GM12875 (cell line): Measurements from ENCODE around the gene CATSPERE.
A peak's percentile ranks its signal among the peaks of the same experiment; 100 is the strongest.
"Not testable (repeated sequence)": the region's sequence is repeated elsewhere in the genome, so short reads cannot be mapped to it uniquely, and the experiment has no call there.

Source experiments
- H3K4me3 ChIP-seq: one replicate; pipeline ENCODE4 v1.5.1; 2011; ENCODE audit warnings: low read depth, low read length, control low read depth
- CTCF ChIP-seq: IDR thresholded peaks from 2 replicates; pipeline ENCODE4 v1.5.1; 2011; ENCODE audit warnings: low read depth, mild to moderate bottlenecking, control low read depth, inconsistent platforms, low read length, moderate library complexity, borderline replicate concordance; ENCODE audit not compliant: insufficient read depth

The CATSPERE gene

DNA sequence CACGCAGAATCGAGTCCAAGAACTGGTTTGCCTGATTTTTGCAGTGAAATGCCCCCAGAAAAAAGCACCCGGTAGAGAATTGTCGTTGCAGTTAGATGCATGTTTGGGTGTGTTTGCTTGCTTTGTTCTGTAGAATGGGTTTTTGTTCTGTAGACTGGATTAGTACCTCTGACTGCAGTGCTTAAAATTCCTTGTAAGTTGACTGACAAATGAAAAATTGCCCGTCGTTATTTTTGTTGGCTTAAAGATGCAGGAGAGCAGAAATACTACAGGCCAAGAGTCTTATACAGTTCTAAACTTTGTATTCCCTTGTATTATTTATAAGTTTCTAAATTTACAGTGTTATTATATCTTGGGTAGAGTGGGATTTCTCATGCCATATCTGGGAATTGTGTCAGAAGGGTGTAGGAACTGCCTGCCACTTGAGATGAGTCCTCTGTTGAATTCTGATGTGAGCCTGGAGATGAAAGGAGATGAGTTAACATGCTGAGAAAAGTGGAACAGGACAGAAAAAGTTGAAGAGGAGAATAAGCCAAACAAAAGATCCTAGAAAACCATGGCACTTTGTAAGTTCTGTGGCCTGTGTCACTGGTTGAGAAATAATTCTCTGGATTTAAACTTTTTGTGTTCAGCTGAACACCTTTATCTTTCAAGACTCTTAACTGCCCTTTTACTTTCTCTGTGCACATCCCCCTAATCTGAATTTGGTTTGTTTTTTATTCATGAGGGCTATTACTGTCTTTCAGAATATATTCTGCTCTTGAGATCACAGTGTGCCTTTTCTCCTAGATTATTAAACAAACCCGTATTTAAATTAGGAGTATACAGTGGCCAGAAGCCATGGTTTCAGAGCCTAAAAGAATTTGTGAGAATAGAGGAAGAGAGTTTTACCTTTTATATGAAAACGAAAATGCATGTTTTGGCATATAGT, 193.3 kb downstream of the CATSPERE start:
- no peak for TF ChIP-seq CTCF

DNA sequence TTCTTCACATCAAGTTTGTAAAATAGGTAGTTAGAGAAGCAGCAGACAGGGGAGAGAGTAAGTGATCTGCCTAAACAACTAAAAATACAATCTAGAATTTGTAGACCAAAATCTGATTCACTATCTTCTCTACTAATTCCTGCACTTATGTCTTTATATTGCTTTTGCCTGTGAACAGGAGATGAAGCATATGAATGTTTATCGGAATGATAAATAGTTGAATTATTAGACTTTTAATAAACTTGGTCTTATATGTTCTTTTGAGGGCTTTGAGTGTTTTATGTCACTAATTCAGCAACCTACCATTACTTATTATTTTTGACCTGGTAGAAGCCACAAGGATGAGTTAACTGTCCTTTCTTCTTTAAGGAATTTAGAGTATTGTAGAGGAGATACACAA, 194.1 kb downstream of the CATSPERE start:
- no peak overlapping the region for H3K4me3 ChIP-seq
- TF ChIP-seq CTCF: no peak

More for the DNA sequence above, 193.3 kb downstream of the CATSPERE start:
- peak overlapping the region; percentile 77 for H3K4me3 ChIP-seq

DNA sequence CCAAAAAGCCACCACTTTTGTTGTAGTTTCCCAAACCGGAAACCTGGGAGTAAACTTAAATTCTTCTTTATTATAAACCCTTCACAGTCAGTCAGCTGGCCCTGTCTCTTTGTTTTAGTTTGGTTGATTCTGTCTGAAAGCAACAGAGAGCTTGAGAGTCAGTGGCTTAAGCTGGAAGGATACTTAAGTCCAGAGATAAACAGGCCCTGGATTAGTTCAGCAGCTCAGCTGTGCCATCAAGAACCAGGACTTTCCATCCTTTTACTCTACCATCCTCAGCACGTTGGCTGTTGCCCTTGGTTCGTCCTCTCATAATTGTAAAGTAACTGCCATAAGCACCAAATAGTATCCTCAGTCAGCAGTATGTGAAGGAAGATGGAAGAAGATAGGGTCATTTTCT, 196.3 kb downstream of the CATSPERE start:
- TF ChIP-seq CTCF: no peak
- H3K4me3 ChIP-seq: no peak overlapping the region

GRCh38 chr1:244659694-244660093, 198.6 kb downstream of the CATSPERE start:
- no peak overlapping the region for H3K4me3 ChIP-seq
- TF ChIP-seq CTCF: no peak

GRCh38 chr1:244660595-244660994, 199.5 kb downstream of the CATSPERE start:
- H3K4me3 ChIP-seq: no peak overlapping the region
- TF ChIP-seq CTCF: no peak

DNA sequence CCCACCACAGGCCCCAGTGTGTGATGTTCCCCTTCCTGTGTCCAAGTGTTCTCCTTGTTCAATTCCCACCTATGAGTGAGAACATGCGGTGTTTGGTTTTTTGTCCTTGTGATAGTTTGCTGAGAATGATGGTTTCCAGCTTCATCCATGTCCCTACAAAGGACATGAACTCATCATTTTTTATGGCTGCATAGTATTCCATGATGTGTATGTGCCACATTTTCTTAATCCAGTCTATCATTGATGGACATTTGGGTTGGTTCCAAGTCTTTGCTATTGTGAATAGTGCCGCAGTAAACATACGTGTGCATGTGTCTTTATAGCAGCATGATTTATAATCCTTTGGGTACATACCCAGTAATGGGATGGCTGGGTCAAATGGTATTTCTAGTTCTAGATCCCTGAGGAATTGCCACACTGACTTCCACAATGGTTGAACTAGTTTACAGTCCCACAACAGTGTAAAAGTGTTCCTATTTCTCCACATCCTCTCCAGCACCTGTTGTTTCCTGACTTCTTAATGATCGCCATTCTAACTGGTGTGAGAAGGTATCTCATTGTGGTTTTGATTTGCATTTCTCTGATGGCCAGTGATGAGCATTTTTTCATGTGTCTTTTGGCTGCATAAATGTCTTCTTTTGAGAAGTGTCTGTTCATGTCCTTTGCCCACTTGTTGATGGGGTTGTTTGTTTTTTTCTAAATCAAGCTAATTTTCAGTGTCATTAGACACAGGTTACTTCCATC, 200.7 kb downstream of the CATSPERE start:
- not testable (repeated sequence) for H3K4me3 ChIP-seq

GRCh38 chr1:244662599-244662998, 201.5 kb downstream of the CATSPERE start:
- no peak overlapping the region for H3K4me3 ChIP-seq
- no peak for TF ChIP-seq CTCF
